Measurements from ENCODE around the gene GRID2. TPM values are rescaled to one million over a fixed set of nuclear protein-coding genes. Genes with fewer than 3 reads are reported as not detected.
"Not testable (repeated sequence)": the region's sequence is repeated elsewhere in the genome, so short reads cannot be mapped to it uniquely, and the experiment has no call there.

The GRID2 gene
- total RNA-seq, 1 donor from 2014 or later: not detected

GRCh38 chr4:92382128-92382527, 78.4 kb downstream of the GRID2 start:
- DNase-seq (ENCODE audit: extremely low spot score in 2 of 2): no peak
- Histone ChIP-seq H3K4me1 (no peaks in the 10 kb centered on the region), H3K9me3 (no peaks in the 10 kb centered on the region), H3K36me3 (no peaks in the 10 kb centered on the region), H3K27me3 (no peaks in the 10 kb centered on the region), H3K27ac (no peak overlapping the region), H3K4me3 (no peak overlapping the region)
- TF ChIP-seq POLR2AphosphoS5 (IDR thresholded peaks at IDR 0.05; ENCODE audit: insufficient read depth in 1 of 2, low read depth in 1 of 2): no peak
- TF ChIP-seq POLR2A (IDR thresholded peaks at IDR 0.05): no peak
- intact Hi-C loops (cut with DNase I): no loop called here

- TF ChIP-seq POLR2AphosphoS5 (IDR thresholded peaks at IDR 0.05; ENCODE audit: insufficient read depth in 1 of 2, low read depth in 1 of 2) (no peak), CTCF (IDR thresholded peaks at IDR 0.05) (peak in 2 of 3 experiments; percentile 8 to 12), POLR2A (IDR thresholded peaks at IDR 0.05) (no peak)
- DNase-seq (ENCODE audit: extremely low spot score in 2 of 2): no peak
- Histone ChIP-seq H3K27ac (no peak overlapping the region), H3K27me3 (no peaks in the 10 kb centered on the region), H3K4me3 (no peak overlapping the region), H3K4me1 (no peaks in the 10 kb centered on the region), H3K36me3 (no peaks in the 10 kb centered on the region), H3K9me3 (no peaks in the 10 kb centered on the region)
- intact Hi-C loops (cut with DNase I): no loop called here
Observed at GRCh38 chr4:92387459-92388069, 83.8 kb downstream of the GRID2 start.

GRCh38 chr4:92399032-92399431, 95.3 kb downstream of the GRID2 start:
- Histone ChIP-seq H3K27ac (no peak overlapping the region), H3K9me3 (no peaks in the 10 kb centered on the region), H3K36me3 (no peaks in the 10 kb centered on the region), H3K4me1 (no peaks in the 10 kb centered on the region), H3K27me3 (no peaks in the 10 kb centered on the region), H3K4me3 (no peak overlapping the region)
- no peak for DNase-seq (ENCODE audit: extremely low spot score in 2 of 2)
- no peak for TF ChIP-seq CTCF (IDR thresholded peaks at IDR 0.05)
- TF ChIP-seq POLR2AphosphoS5 (IDR thresholded peaks at IDR 0.05; ENCODE audit: insufficient read depth in 1 of 2, low read depth in 1 of 2): no peak
- no peak for TF ChIP-seq POLR2A (IDR thresholded peaks at IDR 0.05)
- intact Hi-C loops (cut with DNase I): no loop called here

DNA sequence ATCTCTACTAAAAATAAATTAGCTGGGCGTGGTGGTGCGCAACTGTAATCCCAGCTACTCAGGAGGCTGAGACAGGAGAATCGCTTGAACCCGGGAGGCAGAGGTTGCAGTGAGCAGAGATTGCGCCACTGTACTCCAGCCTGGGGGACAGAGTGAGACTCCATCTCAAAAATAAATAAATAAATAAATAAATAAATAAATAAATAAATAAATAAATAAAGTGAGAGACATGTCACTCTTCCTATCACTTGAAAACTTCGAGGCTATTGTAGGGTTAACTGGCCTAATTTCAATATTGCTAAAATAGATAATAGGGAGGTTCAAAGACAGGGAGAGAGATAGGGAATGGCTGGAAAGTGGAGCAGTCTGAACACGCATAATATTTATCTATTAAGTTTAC, 99.8 kb downstream of the GRID2 start:
- intact Hi-C loops (cut with DNase I); DNase-seq (ENCODE audit: extremely low spot score in 2 of 2); H3K4me1 ChIP-seq: not testable (repeated sequence)

DNA sequence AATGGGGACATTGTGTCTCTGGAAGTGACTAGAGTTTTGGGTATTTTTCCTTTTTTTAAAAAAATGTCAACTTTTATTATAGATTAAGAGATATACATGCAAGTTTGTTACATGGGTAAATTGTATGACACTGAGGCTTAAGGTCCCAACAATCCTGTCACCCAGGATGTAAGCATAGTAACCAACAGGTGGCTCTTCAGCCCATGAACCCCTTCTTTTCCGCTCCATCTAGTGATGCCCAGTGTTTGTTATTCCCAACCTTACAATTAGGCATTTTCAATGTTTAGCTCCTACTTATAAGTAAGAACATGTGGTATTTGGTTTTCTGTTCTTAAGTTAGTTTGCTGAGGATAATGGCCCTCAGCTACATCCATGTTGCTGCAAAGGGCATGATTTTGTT, 102.7 kb downstream of the GRID2 start:
- Histone ChIP-seq H3K27ac (no peak overlapping the region), H3K4me1 (no peaks in the 10 kb centered on the region), H3K9me3 (no peaks in the 10 kb centered on the region), H3K4me3 (no peak overlapping the region), H3K27me3 (no peaks in the 10 kb centered on the region), H3K36me3 (no peaks in the 10 kb centered on the region)
- TF ChIP-seq POLR2AphosphoS5 (IDR thresholded peaks at IDR 0.05; ENCODE audit: insufficient read depth in 1 of 2, low read depth in 1 of 2) (no peak), POLR2A (IDR thresholded peaks at IDR 0.05) (no peak), CTCF (IDR thresholded peaks at IDR 0.05) (no peak)
- DNase-seq (ENCODE audit: extremely low spot score in 2 of 2): no peak
- intact Hi-C loops (cut with DNase I): no loop called here

More for the DNA sequence above, 99.8 kb downstream of the GRID2 start:
- H3K4me3 ChIP-seq, H3K36me3 ChIP-seq, H3K27ac ChIP-seq, H3K9me3 ChIP-seq, H3K27me3 ChIP-seq: not testable (repeated sequence)

DNA sequence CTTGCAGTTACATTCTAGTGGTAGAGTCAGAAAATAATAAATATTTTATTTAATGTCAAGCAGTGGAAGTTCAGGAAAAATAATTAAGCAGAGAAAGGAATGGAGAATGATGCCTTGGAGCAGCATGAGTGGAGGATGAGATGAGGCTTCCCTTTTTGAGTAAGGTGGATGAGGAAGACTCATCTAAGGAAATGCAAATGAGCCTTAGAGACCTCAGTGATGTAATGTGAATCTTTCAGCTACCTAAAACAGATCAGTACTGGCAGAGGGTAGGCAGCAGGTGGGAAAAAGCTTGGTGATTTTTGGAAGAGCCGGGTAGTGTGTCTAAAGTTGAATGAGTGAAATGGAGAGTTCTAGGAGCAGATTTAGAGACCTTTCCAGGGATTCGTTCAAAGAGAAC, 118.2 kb downstream of the GRID2 start:
- Histone ChIP-seq H3K4me3 (no peak overlapping the region), H3K9me3 (no peaks in the 10 kb centered on the region), H3K4me1 (no peaks in the 10 kb centered on the region), H3K27me3 (no peaks in the 10 kb centered on the region), H3K27ac (no peak overlapping the region), H3K36me3 (no peaks in the 10 kb centered on the region)
- no peak for TF ChIP-seq POLR2A (IDR thresholded peaks at IDR 0.05)
- TF ChIP-seq POLR2AphosphoS5 (IDR thresholded peaks at IDR 0.05; ENCODE audit: insufficient read depth in 1 of 2, low read depth in 1 of 2): no peak
- TF ChIP-seq CTCF (IDR thresholded peaks at IDR 0.05): no peak
- no peak for DNase-seq (ENCODE audit: extremely low spot score in 2 of 2)
- intact Hi-C loops (cut with DNase I): no loop called here
